Mesendoderm (in vitro differentiated cells): Measurements from ENCODE around the gene BRMS1.
"Not testable (repeated sequence)": the region's sequence is repeated elsewhere in the genome, so short reads cannot be mapped to it uniquely, and the experiment has no call there.

Experiments
- DNase-seq: peaks from one replicate; pipeline ENCODE4 v3.0.0; 2013
- H2AK5ac ChIP-seq: 2 replicates; pipeline ENCODE4 v1.6.1; 2013; ENCODE audit warnings: low read length, inconsistent platforms
- H2BK120ac ChIP-seq: 2 replicates; pipeline ENCODE4 v1.6.1; 2013; ENCODE audit warnings: low read depth, mild to moderate bottlenecking, low read length, moderate library complexity, mixed read lengths
- H2BK15ac ChIP-seq: replicated peaks from 2 replicates; pipeline ENCODE4 v1.6.1; 2013; ENCODE audit warnings: low read depth, mild to moderate bottlenecking, moderate library complexity
- H2BK5ac ChIP-seq: 2 replicates; pipeline ENCODE4 v1.6.1; 2013; ENCODE audit warnings: low read length, inconsistent platforms
- H3K18ac ChIP-seq: 2 replicates; pipeline ENCODE4 v1.6.1; 2013; ENCODE audit warnings: mild to moderate bottlenecking, low read length, mixed read lengths
- H3K23ac ChIP-seq: one replicate; pipeline ENCODE4 v1.6.1; 2013; ENCODE audit warnings: low read length
- H3K27ac ChIP-seq: 2 replicates; pipeline ENCODE4 v1.5.1; 2013; ENCODE audit warnings: low read depth, mild to moderate bottlenecking, inconsistent platforms, low read length, moderate library complexity
- H3K27me3 ChIP-seq: 2 replicates; pipeline ENCODE4 v1.6.1; 2013; ENCODE audit warnings: low read length, control low read depth, mild to moderate bottlenecking, inconsistent platforms; ENCODE audit not compliant: insufficient read depth, poor library complexity
- H3K36me3 ChIP-seq: 2 replicates; pipeline ENCODE4 v1.6.1; 2013; ENCODE audit warnings: low read length, inconsistent platforms; ENCODE audit not compliant: control insufficient read depth, insufficient read depth
- H3K4ac ChIP-seq: one replicate; pipeline ENCODE4 v1.6.1; 2013; ENCODE audit warnings: low read depth, mild to moderate bottlenecking, low read length, moderate library complexity
- H3K4me1 ChIP-seq: 2 replicates; pipeline ENCODE4 v1.6.1; 2013; ENCODE audit warnings: low read depth, low read length, inconsistent platforms; ENCODE audit not compliant: control insufficient read depth
- H3K4me2 ChIP-seq: 2 replicates; pipeline ENCODE4 v1.6.1; 2013; ENCODE audit warnings: low read length
- H3K4me3 ChIP-seq: 2 replicates; pipeline ENCODE4 v1.5.1; 2013; ENCODE audit warnings: mild to moderate bottlenecking, low read length
- H3K56ac ChIP-seq: one replicate; pipeline ENCODE4 v1.6.1; 2013; ENCODE audit warnings: low read length
- H3K79me1 ChIP-seq: 2 replicates; pipeline ENCODE4 v1.6.1; 2013; ENCODE audit warnings: low read length, inconsistent platforms
- H3K79me2 ChIP-seq: 2 replicates; pipeline ENCODE4 v1.6.1; 2013; ENCODE audit warnings: mild to moderate bottlenecking, low read length; ENCODE audit not compliant: control insufficient read depth, insufficient read depth
- H3K9ac ChIP-seq: 2 replicates; pipeline ENCODE4 v1.6.1; 2013; ENCODE audit warnings: low read length, inconsistent platforms
- H4K5ac ChIP-seq: one replicate; pipeline ENCODE4 v1.6.1; 2013; ENCODE audit warnings: low read length
- H4K8ac ChIP-seq: one replicate; pipeline ENCODE4 v1.6.1; 2013; ENCODE audit warnings: low read depth, mild to moderate bottlenecking, control low read depth, low read length, moderate library complexity
- WGBS: extraction: QIAGEN DNeasy Blood & Tissue Kit; methylation state at CpG from one replicate; pipeline ENCODE4 v1.1.7; 2013; ENCODE audit warnings: low lambda C conversion rate, missing lambda C conversion rate; ENCODE audit not compliant: insufficient coverage; ENCODE audit errors: extremely low coverage; 5-methylcytosine and 5-hydroxymethylcytosine counted together

BRMS1 gene

GRCh38 chr11:66311470-66311964, 33.4 kb downstream of the BRMS1 start:
- Histone ChIP-seq H3K27ac (peak overlapping the region; percentile 68), H2BK120ac (no peak overlapping the region)

GRCh38 chr11:66310803-66311440, 34.0 kb downstream of the BRMS1 start:
- no CpG with 5 or more reads among the region's 18 CpGs for WGBS
- H3K4ac ChIP-seq, DNase-seq, H3K4me3 ChIP-seq, H2AK5ac ChIP-seq, H3K36me3 ChIP-seq, H3K4me2 ChIP-seq, H3K79me1 ChIP-seq, H3K18ac ChIP-seq, H3K27ac ChIP-seq, H3K79me2 ChIP-seq, H3K27me3 ChIP-seq, H2BK15ac ChIP-seq, H3K4me1 ChIP-seq, H2BK5ac ChIP-seq, H2BK120ac ChIP-seq, H4K8ac ChIP-seq, H4K5ac ChIP-seq, H3K23ac ChIP-seq: not testable (repeated sequence)
- Histone ChIP-seq H3K9ac (peak overlapping the region; percentile 34), H3K56ac (peak overlapping the region; percentile 49)

More at GRCh38 chr11:66311470-66311964, 33.4 kb downstream of the BRMS1 start:
- WGBS: no CpG with 5 or more reads among the region's 26 CpGs
- no peak overlapping the region for H2AK5ac ChIP-seq
- H3K23ac ChIP-seq: no peak overlapping the region
- H3K4me1 ChIP-seq: peaks cover 8% of the 10 kb centered on the region
- H3K4me2 ChIP-seq: no peak overlapping the region
- no peaks in the 10 kb centered on the region for H3K79me1 ChIP-seq
- H4K5ac ChIP-seq: no peak overlapping the region
- no peaks in the 10 kb centered on the region for H3K27me3 ChIP-seq
- H4K8ac ChIP-seq: no peak overlapping the region
- DNase-seq: peak; percentile 82
- H3K4ac ChIP-seq: no peak overlapping the region
- peak overlapping the region; percentile 82 for H3K9ac ChIP-seq
- H2BK5ac ChIP-seq: no peak overlapping the region
- H2BK15ac ChIP-seq: no peak overlapping the region
- no peak overlapping the region for H3K18ac ChIP-seq
- H3K79me2 ChIP-seq: no peaks in the 10 kb centered on the region
- no peak overlapping the region for H3K4me3 ChIP-seq
- H3K36me3 ChIP-seq: no peaks in the 10 kb centered on the region
- peak overlapping the region; percentile 97 for H3K56ac ChIP-seq

GRCh38 chr11:66310324-66310723, 34.6 kb downstream of the BRMS1 start:
- H3K56ac ChIP-seq: no peak overlapping the region
- WGBS: no CpG with 5 or more reads among the region's 8 CpGs

GRCh38 chr11:66309475-66309874, 35.4 kb downstream of the BRMS1 start:
- Histone ChIP-seq H3K9ac (no peak overlapping the region), H3K4ac (no peak overlapping the region), H3K4me1 (peaks cover 8% of the 10 kb centered on the region), H3K18ac (no peak overlapping the region), H3K56ac (no peak overlapping the region), H3K36me3 (no peaks in the 10 kb centered on the region), H2AK5ac (no peak overlapping the region), H2BK15ac (no peak overlapping the region), H3K4me3 (no peak overlapping the region), H4K5ac (no peak overlapping the region), H3K23ac (no peak overlapping the region), H3K27ac (no peak overlapping the region), H2BK120ac (no peak overlapping the region), H3K4me2 (no peak overlapping the region), H2BK5ac (no peak overlapping the region), H3K79me2 (no peaks in the 10 kb centered on the region), H3K79me1 (no peaks in the 10 kb centered on the region), H4K8ac (no peak overlapping the region), H3K27me3 (no peaks in the 10 kb centered on the region)
- WGBS: no CpG with 5 or more reads among the region's 3 CpGs
- DNase-seq: no peak

More at GRCh38 chr11:66310324-66310723, 34.6 kb downstream of the BRMS1 start:
- Histone ChIP-seq H3K4me3 (no peak overlapping the region), H4K5ac (no peak overlapping the region), H3K36me3 (no peaks in the 10 kb centered on the region), H3K4ac (no peak overlapping the region), H3K18ac (no peak overlapping the region), H2BK120ac (no peak overlapping the region), H3K9ac (no peak overlapping the region), H3K4me2 (no peak overlapping the region), H3K4me1 (peaks cover 8% of the 10 kb centered on the region), H3K27me3 (no peaks in the 10 kb centered on the region), H2BK5ac (no peak overlapping the region), H3K79me2 (no peaks in the 10 kb centered on the region), H4K8ac (no peak overlapping the region), H3K27ac (no peak overlapping the region), H2AK5ac (no peak overlapping the region), H2BK15ac (no peak overlapping the region), H3K23ac (no peak overlapping the region), H3K79me1 (no peaks in the 10 kb centered on the region)
- no peak for DNase-seq

- no peak overlapping the region for H2BK120ac ChIP-seq
- no peaks in the 10 kb centered on the region for H3K27me3 ChIP-seq
- no CpG with 5 or more reads among the region's 12 CpGs for WGBS
- H2BK15ac ChIP-seq: no peak overlapping the region
- DNase-seq: no peak
- H2BK5ac ChIP-seq: no peak overlapping the region
- no peaks in the 10 kb centered on the region for H3K4me1 ChIP-seq
- no peaks in the 10 kb centered on the region for H3K79me2 ChIP-seq
- no peak overlapping the region for H3K4me3 ChIP-seq
- no peaks in the 10 kb centered on the region for H3K36me3 ChIP-seq
- H4K8ac ChIP-seq: no peak overlapping the region
- no peak overlapping the region for H3K18ac ChIP-seq
- H3K4me2 ChIP-seq: no peak overlapping the region
- H2AK5ac ChIP-seq: no peak overlapping the region
- H3K23ac ChIP-seq: no peak overlapping the region
- H3K27ac ChIP-seq: no peak overlapping the region
- no peak overlapping the region for H3K56ac ChIP-seq
- H4K5ac ChIP-seq: no peak overlapping the region
- no peaks in the 10 kb centered on the region for H3K79me1 ChIP-seq
- H3K9ac ChIP-seq: no peak overlapping the region
- no peak overlapping the region for H3K4ac ChIP-seq
Measured at GRCh38 chr11:66302656-66303055, 42.2 kb downstream of the BRMS1 start.

GRCh38 chr11:66299186-66299585, 45.7 kb downstream of the BRMS1 start:
- Histone ChIP-seq H3K27ac (no peak overlapping the region), H2BK120ac (no peak overlapping the region)

More at GRCh38 chr11:66299186-66299585, 45.7 kb downstream of the BRMS1 start:
- Histone ChIP-seq H4K5ac (no peak overlapping the region), H3K4me3 (no peak overlapping the region), H3K18ac (no peak overlapping the region), H3K27me3 (no peaks in the 10 kb centered on the region), H3K4me1 (peaks cover 4% of the 10 kb centered on the region), H3K4ac (no peak overlapping the region), H3K4me2 (no peak overlapping the region), H3K79me1 (no peaks in the 10 kb centered on the region), H3K56ac (no peak overlapping the region), H4K8ac (no peak overlapping the region), H3K36me3 (no peaks in the 10 kb centered on the region), H2AK5ac (no peak overlapping the region), H2BK5ac (no peak overlapping the region), H3K79me2 (no peaks in the 10 kb centered on the region), H3K23ac (no peak overlapping the region), H2BK15ac (no peak overlapping the region), H3K9ac (no peak overlapping the region)
- DNase-seq: no peak
- WGBS: no CpG with 5 or more reads among the region's 3 CpGs
